SKM-1 (cell line): Measurements from ENCODE around the gene B4GALT3.
A peak's percentile ranks its signal among the peaks of the same experiment; 100 is the strongest.

ENCODE experiments used
- DNase-seq: peaks from one replicate; lab custom pipeline; 2025; ENCODE audit not compliant: unreplicated experiment; lab: John Stamatoyannopoulos, UW

The B4GALT3 gene

DNA sequence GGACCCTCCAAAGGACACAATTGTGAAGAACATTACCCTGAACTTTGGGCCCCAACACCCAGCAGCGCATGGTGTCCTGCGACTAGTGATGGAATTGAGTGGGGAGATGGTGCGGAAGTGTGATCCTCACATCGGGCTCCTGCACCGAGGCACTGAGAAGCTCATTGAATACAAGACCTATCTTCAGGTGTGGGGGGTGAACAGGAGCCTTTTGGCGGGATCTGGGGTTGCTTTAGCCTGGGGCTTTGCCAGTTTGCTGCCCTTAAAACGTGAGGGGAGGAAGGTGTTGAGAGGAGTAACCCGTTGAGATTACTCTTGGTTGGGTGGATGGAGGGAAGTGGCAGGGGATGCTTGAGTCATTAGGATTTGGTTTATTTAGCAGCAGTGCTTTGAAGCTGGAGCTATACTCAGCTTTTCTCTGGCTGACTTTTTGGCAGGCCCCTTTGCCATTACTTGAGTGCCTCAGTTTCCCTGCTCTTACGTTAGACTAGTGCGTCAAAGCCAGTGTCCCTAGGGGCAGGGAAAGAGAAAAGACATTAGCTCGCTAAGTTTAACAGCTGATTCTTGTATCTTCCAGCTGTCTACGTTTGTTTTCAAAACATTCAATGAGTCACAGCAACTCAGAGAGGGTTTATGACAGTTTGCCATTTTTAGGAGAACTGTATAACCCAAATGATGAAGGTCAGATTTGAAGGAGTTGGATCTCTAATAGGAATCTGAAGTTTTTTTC lies 29.3 kb upstream of the B4GALT3 start:
- no peak for DNase-seq

DNA sequence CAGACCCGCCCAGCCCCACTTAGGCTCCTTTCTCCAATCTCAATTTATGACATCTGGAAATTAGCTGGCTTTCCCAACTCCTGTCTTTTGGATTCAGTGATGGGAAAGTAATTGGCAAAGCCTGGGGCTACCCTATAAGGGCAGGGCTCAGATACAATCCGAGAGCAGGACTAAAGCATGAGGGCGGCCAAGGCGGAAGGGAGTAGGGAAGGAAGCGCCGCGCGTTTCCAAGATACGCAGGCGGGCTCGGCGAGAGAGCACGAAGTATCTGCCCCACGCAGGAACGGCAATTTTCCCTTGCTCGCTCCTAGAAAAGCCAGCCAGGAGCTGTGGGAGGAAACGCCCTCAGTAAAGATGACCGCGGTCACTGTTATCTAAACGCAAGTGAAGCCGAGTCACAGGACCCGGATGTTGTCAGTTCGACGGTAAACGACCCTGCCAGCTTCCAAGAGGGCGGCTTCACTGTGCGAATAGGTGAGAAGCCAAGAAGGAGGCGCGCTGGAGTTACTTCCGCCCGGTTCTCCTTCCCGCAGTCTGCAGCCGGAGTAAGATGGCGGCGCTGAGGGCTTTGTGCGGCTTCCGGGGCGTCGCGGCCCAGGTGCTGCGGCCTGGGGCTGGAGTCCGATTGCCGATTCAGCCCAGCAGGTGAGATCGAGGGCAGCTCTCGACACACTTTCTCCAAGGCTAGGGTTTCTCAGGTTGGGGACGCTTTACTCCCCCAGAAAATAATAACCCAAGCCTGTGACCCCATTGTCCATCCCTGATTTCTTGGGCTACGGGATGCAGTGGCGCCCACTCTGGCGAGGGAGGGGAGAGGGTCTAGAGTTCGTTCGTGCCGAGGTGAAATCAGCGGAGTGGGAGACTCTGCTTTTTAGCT lies 24.8 kb upstream of the B4GALT3 start, which contains the start of gene NDUFS2:
Gene NDUFS2 (plus strand): TSS at position 532 of the 877 bp plus-strand sequence. CDS start 19 bp downstream, at position 551.
- peak; percentile 99 for DNase-seq

DNA sequence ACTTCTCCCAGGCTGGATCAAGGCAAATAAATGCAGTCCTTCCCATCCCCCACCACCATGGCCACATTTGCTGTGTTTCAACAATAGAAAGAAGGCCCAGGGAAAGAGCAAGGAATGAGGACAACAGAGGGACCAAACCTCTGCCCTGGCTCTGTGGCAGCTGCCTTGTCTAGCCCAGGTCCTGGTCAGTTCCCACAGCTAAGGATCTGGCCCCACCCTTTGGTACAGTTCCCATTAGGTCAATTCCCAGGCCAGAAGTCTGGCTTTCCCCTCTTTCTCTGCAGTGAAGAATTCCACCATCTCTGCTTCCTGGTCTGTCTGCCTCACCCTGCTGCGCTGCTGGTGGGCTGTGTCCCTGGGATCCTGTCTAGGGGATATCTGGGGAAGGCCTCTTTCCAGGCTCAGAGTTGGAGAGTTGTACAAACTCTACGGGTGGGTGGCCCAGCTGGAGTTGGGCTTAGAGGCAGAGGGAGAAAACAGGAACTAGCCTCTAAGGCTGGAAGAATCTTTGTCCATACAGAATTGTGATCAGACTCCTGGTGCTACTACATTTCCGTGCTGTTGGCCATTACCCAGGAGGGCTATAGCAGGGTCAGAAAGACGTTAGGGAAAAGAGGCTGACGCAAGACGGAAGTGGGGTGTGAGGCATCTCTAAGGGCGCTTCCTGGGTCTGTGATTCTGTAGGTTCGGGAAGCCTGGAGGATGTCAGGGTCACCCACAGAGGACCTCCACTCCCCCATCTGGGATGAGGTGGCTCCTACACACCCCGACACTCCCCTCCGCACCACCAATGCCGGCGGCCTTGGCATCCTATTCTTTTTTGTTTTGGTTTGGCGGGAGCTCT lies 23.9 kb upstream of the B4GALT3 start:
- no peak for DNase-seq

DNA sequence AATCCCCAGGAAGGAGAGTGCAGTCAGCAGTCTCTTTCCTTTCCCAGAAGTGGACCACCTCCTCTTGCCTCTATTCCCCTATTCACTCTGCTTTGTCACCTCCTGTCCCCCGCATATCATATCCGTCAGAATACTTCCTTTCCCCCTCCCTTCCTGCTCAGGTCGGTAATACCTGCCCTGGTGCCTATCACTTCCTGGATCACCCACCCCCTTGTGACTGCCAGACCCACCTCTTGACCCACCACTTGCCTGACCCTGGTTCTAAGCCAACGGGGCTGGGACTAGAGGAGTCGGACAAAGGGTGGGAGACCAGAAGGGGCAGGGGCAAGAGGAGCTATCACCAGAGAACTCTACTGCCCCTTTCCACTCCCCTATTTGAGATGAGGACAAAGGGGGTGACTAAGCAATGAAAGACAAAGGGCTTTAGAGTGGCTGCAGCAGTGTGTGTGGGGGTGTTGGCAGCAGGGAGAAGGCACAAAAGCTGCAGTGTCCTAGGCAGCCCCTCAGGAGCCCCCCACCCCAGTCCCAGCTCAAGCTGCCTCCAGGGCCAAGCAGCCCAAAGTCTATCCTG lies 23.2 kb upstream of the B4GALT3 start:
- DNase-seq, result no peak

DNA sequence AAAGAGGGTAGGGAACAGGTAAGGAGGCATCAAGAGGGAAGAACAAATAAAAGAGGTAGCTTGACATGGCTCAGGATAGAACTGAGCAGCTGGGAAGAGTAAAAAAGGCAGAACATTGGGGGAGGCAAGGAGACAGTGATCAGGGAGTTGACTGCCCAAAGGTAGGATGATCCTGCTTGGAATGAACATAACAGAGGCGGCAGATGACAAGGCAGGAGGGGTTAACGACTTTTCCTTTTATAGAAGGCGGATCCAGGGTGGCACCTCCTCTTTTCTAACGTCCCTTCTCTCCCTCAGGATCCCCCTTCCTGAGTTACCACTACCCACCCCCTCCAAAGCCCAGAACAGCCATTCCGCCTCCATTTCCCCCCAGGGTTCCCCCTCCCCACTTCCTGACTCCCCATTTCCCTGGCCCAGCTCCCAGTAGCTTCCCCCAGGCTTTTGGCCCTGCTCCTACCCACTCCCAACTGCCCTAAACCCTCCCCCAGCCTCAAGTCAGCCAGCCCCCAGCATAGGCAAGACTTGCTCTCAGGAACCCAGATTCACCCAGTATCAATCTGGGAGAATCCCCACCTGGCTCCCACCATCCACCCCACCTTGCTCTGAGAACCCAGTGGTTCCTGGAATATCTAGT lies 22.3 kb upstream of the B4GALT3 start:
- no peak for DNase-seq

DNA sequence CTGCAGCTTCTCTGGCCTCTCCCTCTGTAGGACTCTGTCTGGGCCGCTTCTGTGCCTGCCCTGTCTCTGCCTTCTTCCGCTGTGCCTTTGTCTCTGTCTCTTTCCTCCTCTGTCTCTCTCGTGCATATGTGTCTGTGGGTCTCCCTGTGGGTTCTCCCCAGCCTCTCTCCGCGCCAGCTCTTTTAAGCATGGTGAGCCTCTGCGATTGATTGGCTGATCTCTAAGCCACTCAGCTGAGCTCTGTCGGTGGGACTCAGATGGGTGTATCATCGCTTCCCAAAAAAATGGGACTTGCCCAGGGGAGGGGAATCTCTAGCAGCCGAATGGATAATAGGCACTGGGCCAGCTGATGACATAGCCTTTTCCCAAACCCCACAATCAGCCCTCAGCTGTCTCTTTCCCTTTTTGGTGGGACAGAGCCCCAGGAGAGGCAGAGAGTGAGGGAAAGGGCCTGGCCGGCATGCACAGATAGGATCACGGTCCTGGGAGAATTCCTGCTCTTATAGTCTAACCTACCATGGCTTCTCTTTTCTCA lies 21.7 kb upstream of the B4GALT3 start, which contains the start of gene ADAMTS4:
Gene ADAMTS4 (minus strand): TSS at position 158 of the 535 bp plus-strand sequence. CDS start 427 bp downstream, outside the sequence.
- no peak for DNase-seq

DNA sequence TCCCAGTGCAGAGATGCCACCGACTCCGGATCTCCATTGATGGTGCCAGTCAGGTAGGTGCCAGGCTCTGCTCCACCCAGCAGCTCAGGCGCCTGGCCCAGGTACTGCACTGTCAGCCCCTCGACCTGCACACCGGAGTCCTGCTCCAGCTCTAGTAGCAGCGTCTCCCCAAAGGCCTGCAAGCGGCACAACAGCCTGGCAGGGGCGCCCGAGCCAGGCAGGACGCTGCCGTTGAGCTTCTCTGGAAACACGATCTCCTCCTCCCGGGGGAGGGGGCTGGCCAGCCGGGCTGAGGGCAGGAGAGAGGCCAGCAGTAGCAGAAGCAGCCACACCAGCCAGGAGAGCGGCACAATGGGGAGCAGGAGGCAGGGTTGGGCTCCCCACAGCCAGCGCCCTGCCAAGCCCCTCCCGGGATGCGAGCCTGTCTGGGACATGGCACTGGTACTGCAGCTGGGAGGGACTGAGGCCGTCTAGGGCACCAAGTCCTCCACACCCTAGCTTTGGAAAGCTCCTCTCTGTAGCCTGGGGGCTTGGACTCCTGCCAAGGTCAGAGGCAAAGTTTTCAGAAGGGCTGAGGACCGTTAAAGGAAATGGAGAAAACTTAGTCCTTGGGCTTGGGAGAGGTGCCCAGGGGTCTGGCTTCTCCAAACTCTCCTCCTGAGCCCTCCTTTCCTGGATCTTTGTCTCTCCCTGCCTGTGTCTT lies 21.0 kb upstream of the B4GALT3 start:
- no peak for DNase-seq

DNA sequence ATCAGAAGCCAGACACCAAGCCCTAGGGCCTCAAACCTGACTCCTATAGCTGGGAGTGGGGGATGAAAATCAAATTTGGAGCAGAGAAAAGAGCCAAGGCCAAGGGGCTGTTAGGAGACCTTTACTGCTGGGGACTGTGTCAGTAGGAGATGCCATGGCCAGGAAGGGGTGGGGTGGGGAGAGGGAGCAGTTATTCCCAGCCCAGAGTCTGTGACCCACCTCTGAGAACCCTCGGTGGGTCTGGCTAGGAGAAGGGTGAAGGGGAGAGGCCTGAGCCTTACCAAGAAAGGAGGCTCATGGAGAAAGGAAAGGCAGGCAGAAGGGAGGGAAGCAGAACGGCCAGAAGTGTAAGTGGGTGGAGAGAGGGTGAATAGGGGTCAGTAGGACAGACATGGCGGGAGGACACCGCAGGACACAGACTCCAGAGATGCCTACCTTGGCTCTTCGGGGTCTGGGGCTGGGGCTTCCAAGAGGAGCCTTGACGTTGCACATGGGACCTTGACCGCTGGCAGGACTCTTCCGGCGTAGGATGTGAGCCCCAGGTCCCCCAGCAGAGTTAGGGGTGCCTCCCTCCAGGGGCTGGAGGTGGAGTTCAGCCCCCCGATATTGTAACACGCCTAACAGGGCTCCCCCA lies 20.4 kb upstream of the B4GALT3 start:
- DNase-seq, result no peak

DNA sequence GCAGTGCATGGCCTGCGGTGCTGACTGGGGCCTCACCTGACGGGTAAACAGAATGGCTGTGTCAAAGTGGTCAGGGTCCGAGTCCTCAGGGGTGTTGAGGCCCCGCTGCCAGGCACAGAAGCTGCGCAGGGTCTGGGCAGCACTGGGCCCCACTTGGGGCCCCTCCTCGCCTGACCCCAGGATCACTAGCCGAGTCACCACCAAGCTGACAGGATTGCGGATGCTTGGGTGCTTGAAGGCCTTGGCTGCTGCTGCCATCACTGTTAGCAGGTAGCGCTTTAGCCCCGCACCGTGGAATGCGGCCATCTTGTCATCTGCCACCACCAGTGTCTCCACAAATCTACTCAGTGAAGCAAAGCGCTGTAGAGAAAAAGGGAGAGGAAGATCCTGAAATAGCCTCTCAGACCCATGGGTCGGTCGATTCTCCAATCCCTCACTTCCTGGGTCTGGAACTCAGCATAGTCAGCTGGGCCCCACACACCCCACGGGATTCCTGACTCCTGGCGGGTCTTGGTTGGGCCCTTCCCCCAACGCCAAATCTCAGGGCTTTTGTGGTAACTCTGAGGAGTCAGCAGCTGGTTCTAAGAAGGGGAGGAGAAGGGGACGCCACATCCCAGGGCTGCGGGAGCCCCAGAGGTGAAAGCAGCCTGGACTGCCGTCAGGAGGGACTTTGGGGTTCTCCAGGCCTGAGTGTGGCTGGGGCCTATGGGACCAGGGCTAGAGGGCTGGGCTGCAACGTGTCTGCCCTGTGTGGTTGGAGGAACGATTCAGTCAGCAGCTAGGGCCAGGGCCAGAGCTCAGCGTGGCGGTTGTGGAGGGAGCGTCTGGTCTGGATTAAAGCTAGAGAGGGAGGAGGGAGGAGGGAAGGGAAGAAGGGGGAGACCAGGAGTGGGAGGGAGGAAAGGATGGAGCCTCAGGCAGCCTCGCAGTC lies 19.5 kb upstream of the B4GALT3 start:
- no peak for DNase-seq

DNA sequence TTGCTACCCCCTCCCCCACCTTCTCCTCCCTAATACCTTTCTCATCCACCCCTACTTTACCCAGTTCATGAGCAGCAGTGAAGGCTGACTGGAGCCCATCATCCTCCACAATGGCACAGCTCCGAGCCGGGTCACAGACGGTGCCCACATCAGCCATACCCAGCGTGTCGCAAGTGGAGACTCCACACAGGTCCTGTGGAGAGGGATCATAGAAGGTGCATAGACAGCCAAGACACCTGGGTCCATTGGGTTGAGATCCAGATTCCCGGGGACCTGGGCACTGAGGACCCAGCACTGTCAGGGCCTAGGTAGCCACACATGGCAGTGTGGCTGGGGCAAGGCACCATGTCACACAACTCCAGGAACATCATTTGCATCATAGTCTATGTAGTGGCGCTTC lies 18.8 kb upstream of the B4GALT3 start:
- DNase-seq, result no peak

DNA sequence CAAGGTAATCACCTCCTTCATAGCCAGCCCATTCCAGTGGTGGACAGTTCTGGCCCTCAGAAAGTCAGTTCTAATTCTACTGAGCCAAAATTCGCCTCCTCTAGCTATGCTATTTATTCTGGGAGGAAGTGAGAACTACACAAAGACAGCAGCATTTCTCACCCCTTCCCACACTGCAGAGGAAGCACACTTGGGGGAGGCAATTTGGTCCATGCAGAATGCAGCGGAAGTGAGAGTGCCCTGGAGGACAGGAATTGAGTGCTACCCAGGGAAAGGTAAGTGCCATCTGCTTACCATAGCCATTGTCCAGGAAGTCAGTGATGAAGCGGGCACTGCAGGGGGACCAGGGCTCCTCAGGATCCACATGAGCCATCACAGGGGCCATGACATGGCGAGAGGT lies 17.9 kb upstream of the B4GALT3 start:
- no peak for DNase-seq

DNA sequence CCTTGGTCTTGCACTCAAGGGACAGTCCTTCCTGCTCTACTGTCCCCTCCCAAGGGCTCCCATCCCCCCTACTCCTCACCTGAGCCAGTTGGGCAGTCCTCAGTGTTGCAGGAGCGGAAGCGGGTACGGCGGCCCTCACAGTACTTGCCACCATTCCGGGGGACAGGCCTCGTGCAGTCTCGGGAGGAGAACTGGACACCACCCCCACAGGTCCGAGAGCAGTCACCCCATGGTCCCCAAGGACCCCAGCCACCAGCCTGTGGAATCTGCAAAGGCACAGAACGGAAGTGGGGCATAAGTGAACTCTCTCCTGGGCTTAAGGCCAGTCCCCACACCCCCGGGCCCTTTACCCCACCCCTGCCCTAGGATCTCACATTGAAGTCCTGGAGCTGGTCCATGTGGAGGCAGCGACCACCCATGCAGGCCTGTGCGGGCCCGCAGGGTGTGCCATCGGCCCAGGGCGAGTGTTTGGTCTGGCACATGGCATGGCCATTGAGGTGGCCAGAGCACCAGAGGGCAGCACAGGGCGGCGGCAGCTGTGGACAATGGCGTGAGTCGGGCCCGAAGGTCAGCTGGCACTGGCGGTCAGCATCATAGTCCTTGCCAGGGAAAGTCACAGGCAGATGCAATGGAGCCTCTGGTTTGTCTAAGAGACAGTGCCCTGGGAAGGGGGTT lies 16.4 kb upstream of the B4GALT3 start:
- DNase-seq, result no peak

DNA sequence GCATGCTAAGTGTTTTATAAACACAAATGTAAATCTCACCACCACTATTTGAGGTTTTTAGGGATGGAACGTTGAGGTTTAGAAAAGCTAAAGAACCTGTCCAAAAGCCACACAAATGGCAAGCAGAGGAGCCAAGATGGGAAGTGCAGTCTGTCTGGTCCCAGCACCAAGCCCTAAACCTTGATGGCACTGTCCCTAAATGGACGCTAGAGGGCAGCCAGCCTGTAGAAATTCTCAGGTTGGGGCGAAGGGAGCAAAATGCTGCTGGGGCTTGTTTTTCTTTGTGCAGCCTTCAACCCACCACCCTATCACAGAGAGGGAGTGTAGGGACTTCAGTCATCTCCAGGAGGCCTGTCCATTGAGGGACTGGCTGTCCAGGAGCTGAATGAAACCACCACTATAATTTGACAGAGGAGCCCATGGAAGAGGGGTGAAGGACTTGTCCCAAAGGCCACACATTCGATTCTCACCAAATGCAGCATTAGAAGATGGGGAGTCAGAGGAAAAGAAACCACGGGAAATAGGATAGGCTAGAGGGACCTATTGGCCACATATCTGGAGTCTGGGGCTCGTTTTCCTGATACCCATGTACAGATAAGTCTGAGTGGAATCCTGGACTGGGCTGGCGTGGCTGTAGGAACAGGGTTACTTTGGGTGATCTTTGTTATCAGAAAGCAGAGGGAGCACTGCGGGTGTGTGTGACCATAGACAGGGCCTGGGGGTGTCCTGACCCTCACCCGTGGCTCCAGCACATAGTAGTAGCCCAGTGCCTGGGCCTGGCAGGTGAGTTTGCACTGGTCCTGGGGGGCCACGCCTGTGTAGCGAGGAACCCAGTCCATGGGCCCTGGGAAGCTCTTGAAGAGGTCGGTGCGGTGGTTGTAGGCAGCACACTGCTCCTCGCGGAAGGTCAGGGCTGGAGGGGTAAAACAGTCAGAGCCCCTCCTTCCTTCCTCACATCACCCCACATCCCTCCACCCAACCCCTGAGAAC lies 15.5 kb upstream of the B4GALT3 start:
- peak; percentile 88 for DNase-seq

DNA sequence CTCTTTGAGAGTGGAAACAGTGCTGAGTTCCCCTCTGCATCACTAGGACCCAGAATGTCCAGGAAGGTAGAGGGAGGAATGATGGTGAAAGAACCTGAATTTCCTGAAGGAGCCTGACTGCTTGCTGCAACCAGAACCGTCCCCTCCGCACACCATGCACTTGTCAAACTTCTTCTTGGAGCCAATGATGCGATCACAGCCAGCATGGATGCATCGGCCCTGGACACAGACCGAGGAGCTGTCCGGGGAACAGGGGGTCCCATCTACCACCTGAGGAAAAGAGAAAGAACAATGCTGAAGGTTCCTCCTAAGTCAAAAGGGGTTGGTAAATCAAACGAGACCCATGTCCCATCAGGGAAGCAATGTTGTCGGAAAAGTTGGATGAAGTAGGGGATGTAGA lies 14.7 kb upstream of the B4GALT3 start:
- no peak for DNase-seq

DNA sequence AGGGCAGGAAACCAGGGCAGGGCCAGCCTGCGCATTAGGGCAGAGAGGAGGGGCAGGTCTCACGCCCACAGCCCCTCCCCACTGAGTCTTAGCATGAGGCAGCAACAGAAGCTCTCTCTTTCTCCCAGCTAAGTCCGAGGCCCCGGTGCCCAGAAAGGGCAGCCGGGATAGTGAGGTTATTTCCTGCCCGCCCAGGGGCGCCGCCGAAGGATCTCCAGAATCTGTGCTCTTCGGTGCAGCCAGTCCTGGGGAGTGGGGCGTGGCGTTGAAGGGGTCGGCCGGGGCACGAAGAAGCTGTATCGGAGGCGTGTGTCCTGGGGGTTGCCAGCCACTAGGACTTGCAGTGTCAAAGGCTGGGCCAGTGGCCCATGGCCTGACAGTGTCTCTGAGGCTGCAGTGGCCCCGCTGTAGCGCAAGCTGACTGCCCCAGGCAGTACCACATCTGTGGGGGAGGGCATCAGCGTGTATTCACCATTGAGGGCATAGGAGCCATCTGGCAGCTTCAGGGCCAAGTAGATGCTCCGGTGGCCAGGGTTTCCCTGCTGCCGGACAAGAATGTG lies 13.7 kb upstream of the B4GALT3 start:
- no peak for DNase-seq

DNA sequence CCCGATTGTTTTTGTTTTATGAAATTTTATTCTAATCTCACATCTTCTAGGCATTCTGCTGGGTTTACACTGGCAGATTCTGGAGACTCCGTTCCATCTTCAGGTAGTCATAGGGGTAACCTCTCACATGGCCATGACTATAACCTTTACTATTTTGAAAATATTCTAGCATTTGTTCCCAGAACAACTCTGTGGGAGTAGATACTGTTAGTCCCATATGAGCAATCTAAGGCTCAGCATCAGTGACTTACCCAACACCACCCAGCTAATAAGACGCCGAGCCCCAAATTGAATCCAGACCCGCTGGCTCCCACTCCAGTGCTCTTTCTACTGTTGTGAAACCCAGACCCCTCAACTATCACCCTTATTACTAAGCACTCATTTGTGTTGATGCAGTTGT lies 11.7 kb upstream of the B4GALT3 start:
- no peak for DNase-seq
